Measurements from ENCODE around the gene SHB.

Gene SHB

GRCh38 chr9:37925786-37926736 is 143.0 kb downstream of the SHB start:
- DNase-seq = no peak

- no peak for DNase-seq
Measured at GRCh38 chr9:37925006-37925405, 144.0 kb downstream of the SHB start.

GRCh38 chr9:37924538-37924937 is 144.5 kb downstream of the SHB start:
- no peak for DNase-seq

GRCh38 chr9:37923796-37924427 is 145.1 kb downstream of the SHB start:
- DNase-seq = no peak

GRCh38 chr9:37923118-37923795 is 145.8 kb downstream of the SHB start:
- DNase-seq = no peak

DNA sequence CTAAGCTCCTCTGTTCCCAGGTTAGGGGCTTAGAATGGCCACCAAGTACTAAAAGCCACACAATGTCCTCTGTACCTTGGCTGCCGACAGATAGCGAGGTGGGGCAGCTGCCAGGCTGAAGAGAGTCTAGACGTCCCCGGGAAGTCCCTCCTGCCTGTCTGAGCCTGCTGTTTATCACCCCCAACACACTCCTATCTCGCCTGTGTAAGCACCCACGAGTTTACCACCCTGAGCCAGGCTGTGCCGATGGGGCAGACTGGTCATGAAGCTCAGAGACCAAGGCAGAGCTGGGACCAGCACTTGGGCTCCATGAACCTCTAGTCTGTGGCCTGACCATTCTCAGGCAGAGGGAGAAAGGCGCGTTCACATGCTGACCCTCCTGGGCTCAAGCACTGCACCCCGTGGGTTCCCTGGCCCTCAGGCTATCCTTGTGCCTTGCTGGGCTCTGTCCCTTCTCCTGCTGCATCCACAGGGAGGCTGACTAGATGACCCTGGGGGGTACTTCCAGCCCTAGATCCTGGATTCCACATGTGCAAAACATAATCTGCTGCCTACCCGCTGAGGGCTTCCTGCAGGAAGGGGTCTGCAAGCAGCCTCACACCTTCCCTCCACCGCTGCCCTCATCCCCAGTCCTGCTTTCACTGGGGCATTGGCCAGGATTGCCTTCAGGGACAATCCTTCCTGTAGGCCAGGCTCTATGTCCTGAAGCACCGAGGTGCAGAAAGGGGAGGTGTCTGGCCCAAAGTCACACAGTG is 146.5 kb downstream of the SHB start:
- DNase-seq = no peak

DNA sequence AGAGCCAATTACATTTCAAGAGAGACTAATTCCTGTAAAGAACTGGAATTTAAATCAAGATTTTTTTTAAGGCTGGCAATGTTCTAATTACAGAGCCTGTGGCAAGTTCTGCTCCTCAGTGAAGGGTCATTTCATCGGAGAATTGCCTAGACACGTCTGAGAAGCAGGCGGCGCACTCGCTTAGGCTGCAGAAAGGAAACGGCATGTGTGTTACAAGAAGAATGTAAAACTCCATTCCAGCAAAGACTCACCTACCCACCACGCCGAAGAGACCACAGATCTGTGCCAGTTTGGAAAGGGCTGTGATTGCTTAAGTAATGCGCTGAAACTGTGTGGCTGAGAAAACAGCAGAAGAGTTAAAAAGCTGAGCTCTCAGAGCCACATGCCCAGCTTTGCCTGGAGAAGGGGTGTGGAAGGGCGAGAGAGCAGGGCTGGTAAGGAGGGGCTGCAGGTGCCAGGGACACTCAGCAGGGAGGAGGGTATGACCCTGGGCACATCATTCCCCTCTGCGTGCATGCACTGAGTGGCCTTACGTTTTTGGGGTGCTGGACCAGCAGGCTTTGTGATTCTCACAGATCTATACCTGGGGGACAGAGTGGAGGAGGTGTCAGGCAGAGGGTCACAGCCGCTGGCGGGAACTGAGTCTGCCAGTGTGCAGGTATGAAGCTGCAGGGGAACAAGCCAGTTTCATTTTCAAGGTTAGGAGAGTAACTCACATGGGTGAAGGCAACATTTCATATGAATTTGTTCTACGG is 147.3 kb downstream of the SHB start:
- DNase-seq = no peak

- DNase-seq = no peak
Measured at GRCh38 chr9:37921168-37921510, 147.9 kb downstream of the SHB start.

GRCh38 chr9:37920471-37921167 is 148.4 kb downstream of the SHB start:
- DNase-seq = no peak

GRCh38 chr9:37919956-37920335 is 149.1 kb downstream of the SHB start:
- DNase-seq = no peak

GRCh38 chr9:37919246-37919955 is 149.6 kb downstream of the SHB start:
- DNase-seq = no peak

DNA sequence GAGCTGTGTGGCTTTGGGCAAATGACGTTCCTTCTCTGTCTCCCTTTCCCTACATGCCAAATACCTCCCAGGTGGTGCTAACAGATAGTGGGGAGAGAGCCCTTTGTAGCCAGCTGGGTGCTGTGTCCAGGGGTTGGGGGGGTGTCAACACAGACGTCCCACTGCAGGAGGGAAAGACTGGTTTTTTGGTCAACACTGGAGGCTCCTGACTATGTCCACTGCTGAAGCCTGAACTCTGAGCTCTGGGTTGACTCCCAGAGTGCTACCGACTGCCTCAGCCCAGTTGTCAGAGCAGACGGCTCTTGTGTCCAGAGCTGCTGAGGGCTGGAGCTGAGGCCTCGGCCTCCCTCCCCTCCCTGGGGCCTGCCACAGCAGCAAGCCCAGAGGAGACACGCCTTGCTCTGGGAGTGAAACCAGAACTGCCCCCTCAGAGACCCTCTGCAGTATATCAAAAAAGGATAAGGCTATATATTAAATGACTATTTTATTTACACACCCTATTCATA is 150.3 kb downstream of the SHB start:
- DNase-seq = no peak

DNA sequence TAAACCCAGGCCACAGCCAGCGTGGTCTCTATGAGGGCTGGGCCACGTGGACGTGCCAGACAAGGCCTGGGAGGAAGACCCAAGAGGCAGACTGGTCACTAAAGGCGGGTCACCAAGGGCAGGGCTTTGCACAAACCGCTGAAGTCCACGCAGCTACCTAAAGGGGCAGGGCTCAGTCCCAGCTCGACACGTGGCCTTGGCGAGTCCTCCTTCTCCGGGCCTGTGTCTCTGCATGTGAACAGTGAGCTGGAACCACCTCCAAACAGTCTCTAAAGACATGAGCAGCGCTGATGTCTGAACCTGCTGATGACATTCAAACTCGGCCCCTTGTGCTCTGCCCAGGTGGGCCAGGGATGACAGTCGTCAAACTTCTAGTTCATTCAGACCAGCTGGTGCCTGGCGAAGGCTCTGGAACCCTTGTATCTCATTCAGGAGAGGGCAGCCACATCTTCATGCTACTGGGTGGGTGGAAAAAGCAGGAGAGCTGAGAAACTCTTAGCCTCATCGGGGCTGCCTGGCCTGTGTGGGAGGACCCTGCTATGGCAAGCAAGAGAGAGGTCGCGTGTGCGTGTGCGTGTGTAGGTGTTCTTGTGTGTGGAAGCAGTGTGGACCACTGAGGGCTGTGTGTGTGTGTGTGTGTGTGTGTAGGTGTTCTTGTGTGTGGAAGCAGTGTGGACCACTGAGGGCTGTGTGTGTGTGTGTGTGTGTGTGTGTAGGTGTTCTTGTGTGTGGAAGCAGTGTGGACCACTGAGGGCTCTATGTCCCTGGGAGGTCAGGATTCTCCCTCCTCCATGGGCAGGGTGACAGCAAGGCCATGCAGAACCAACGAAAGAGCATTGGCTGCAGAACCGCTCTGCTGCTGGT is 151.0 kb downstream of the SHB start:
- DNase-seq = no peak

DNA sequence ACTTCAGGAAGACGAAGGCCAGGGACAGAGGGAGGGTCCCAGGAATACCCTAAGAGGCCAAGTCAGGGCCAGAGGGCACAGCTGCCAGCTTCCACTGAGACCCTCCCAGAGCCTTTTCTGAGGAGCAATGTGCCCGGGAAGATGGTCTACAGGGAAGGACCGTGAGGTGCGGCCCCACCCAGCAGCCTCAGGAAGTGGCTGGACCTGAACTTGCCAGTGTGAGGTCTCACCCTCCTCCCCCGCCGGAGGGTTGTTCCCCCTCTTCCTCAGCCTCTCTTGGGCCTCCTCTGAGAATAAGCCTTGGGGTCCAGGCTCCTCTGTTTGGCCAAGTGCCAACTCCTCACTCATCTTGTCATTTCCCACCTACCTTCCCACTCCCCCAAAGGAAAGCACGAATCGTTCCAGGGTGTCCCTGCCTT is 151.7 kb downstream of the SHB start:
- no peak for DNase-seq

GRCh38 chr9:37916471-37917312 is 152.3 kb downstream of the SHB start:
- DNase-seq = no peak

- DNase-seq = no peak
Measured at GRCh38 chr9:37915911-37916470, 153.0 kb downstream of the SHB start.

GRCh38 chr9:37914701-37915358 is 154.2 kb downstream of the SHB start:
- DNase-seq = no peak

GRCh38 chr9:37914154-37914551 is 154.9 kb downstream of the SHB start:
- DNase-seq = no peak
